Measurements from ENCODE around the gene TDRD10. TPM values are rescaled to one million over a fixed set of nuclear protein-coding genes. Genes with fewer than 3 reads are reported as not detected.

TDRD10 gene
- total RNA-seq, 1 donor from 2014 or later: 2.6 TPM

DNA sequence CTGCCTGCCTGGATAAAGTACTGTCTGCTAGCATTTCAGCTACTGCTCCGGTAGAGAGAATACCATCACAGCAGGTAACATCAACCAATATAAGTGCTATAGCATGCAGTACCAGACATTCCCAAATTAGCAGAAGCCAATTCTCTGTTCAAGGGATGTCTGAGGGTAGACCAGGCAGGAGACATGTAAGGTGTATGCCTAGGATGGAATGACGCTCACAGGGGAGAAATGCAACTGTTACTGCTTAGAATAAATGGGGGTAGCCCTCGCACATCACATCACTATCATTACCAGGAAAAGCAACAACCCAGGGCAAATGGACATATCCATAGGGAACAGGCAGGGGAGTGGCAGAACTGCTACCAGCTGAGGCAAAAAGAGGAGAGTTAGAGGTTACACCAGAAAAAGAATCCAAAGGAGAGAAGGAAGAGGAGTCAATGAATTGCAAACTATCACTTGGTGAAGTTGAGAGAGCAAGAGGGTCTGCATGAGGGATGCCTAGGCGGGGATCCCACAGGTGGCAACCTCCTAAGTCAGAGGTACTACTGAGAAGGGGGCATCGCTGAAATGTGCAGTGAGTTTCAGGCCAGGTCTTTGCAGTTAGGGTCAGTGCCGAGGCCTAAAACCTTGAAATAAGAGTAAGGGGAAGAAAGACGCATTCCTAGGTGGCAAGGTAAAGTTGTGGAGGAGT lies 55.4 kb downstream of the TDRD10 start:
- peaks cover 34% of the 10 kb centered on the region for H3K36me3 ChIP-seq
- intact Hi-C loops (cut with micrococcal nuclease): no loop called here
- H3K4me1 ChIP-seq: peaks cover 54% of the 10 kb centered on the region
- H3K9me3 ChIP-seq (replicated peaks): no peaks in the 10 kb centered on the region
- H3K27ac ChIP-seq (replicated peaks): peak overlapping the region; percentile 96
- no peak for TF ChIP-seq CTCF (IDR thresholded peaks at IDR 0.05; ENCODE audit: borderline replicate concordance)
- no peak for DNase-seq
- no peaks in the 10 kb centered on the region for H3K27me3 ChIP-seq (ENCODE audit: low read depth)
- H3K4me3 ChIP-seq: peak overlapping the region; percentile 98

DNA sequence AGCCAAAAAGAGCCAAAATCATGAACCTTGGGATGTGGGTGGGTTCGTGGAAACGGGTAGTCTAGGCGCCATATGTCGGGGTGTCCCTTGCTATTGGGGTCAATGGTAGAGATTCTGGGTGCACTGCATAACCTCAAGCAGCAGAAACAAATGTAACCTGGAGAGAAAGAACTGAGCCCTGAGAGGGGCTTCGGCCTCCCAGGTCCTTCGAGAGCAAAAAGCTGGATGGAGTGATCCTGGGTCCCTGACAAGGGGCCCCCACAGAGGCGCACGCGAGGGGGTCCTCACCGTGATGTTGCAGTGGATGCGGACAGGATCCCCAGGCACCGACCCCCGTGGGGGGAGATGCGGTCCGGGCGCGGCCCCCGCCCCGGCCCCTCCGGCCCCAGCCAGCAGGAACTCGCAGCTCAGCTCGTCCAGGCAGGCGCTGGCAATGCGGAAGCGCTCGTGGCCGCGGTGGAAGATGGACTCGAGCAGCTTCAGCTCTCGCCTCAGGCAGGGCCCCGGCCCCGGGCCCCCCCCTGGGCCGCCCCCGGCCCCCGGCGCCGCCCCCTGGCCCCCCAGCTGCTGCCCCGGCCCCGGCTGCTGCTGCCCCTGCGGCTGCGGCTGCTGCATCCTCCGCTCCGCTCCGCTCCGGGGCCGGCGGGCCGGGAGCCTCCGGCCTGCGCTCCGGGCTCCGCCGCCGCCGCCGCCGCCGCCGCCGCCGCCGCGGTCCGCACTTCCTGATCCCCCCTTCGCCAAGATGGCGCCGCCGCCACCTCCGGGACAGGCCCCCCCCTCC lies 56.1 kb downstream of the TDRD10 start, which contains the start of gene UBE2Q1:
UBE2Q1 (minus strand) TSS at position 724 of the 781 bp plus-strand sequence; CDS start at position 615, 109 bp downstream.
- DNase-seq: peak; percentile 66
- H3K4me3 ChIP-seq: peak within 1 kb of the TSS; percentile 98
- TF ChIP-seq CTCF (IDR thresholded peaks at IDR 0.05; ENCODE audit: borderline replicate concordance): no peak
- H3K27ac ChIP-seq (replicated peaks): peak within 1 kb of the TSS; percentile 96
- H3K27me3 ChIP-seq (ENCODE audit: low read depth): no peaks in the 10 kb centered on the region
- no peaks in the 10 kb centered on the region for H3K9me3 ChIP-seq (replicated peaks)
- peaks cover 52% of the 10 kb centered on the region for H3K4me1 ChIP-seq
- H3K36me3 ChIP-seq: peaks cover 27% of the 10 kb centered on the region
- intact Hi-C loops (cut with micrococcal nuclease): no loop called here

DNA sequence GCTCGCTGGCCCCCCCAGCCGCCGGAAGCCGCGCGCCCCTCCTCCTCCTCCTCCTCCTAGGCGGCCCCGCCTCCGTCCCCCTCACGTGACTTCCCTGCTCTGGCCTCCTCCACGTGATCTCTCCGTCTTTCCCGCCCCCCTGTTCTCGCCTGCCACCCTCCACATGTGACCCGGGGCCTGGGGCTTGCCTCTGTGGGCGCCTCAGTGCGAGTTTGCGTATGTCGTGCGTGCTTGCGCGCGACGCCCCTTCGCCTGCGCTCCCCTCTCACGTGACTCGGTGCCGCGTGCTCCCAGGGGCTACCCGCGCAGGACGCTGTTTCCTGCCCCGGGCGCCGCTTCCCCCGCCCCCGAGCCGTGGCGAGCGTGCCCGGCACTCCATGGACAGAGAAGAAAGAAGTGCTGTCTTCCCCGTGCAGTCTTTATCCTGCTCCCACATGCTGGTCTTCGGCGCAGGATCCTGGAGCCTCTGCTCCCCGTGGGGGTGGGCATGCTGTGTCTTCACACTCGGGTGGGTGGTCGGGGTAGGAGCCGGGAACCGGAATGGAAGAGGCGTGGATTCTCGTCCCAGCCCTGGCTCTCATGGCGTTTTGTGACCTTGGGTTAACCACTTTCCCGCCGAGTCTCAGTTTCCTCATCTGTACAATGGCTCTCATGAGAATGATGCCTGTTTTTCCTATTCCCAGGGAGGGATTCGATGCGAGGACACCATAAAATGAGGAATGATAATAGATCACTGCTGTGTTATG lies 56.9 kb downstream of the TDRD10 start:
- Histone ChIP-seq H3K4me3 (peak overlapping the region; percentile 98), H3K9me3 (replicated peaks) (no peaks in the 10 kb centered on the region), H3K36me3 (peaks cover 19% of the 10 kb centered on the region), H3K4me1 (peaks cover 44% of the 10 kb centered on the region), H3K27ac (replicated peaks) (peak overlapping the region; percentile 96), H3K27me3 (ENCODE audit: low read depth) (no peaks in the 10 kb centered on the region)
- intact Hi-C loops (cut with micrococcal nuclease): no loop called here
- TF ChIP-seq CTCF (IDR thresholded peaks at IDR 0.05; ENCODE audit: borderline replicate concordance): no peak
- peak; percentile 99 for DNase-seq

DNA sequence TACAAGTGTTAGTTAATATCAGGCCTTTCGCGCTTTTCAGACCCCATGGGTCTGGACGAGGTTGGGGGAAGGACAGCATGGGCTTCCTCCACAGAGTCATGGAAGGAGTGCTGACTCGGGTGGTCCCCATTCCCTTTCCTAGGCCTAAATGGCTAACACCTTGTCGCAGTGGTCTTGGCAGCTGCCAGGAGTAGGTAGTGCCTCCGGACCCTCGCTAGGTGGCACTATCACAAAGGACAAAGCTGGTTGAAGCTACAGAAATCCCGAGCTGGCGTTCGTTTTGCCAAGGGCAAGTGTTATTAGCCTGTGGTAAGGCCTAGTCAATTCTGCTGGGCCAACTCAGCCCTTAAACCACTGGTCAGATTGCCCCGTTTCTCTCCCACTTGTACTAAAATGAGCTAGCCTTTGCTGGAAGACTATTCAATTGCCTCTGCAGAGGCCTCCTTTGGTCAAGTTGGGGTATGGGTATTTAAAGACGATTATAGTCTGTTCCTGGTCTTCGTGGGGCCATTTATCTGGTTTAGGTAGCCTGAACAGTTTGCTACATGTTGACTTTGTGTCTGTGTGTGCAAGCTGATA lies 57.5 kb downstream of the TDRD10 start:
- DNase-seq: peak; percentile 77
- intact Hi-C loops (cut with micrococcal nuclease): loop anchor here (10.0 kb wide), 1 partner anchor 205 kb away; no protein-coding TSS in a partner anchor
- Histone ChIP-seq H3K27ac (replicated peaks) (peak overlapping the region; percentile 96), H3K27me3 (ENCODE audit: low read depth) (no peaks in the 10 kb centered on the region), H3K4me3 (peak overlapping the region; percentile 98), H3K36me3 (peaks cover 13% of the 10 kb centered on the region), H3K9me3 (replicated peaks) (no peaks in the 10 kb centered on the region), H3K4me1 (peaks cover 40% of the 10 kb centered on the region)
- peak; percentile 95 for TF ChIP-seq CTCF (IDR thresholded peaks at IDR 0.05; ENCODE audit: borderline replicate concordance)

- no peak for DNase-seq
- H3K27me3 ChIP-seq (ENCODE audit: low read depth): peaks cover 36% of the 10 kb centered on the region
- no peak overlapping the region for H3K27ac ChIP-seq (replicated peaks)
- no peaks in the 10 kb centered on the region for H3K9me3 ChIP-seq (replicated peaks)
- no peaks in the 10 kb centered on the region for H3K36me3 ChIP-seq
- no peak overlapping the region for H3K4me3 ChIP-seq
- intact Hi-C loops (cut with micrococcal nuclease): loop anchor here (10.0 kb wide), 1 partner anchor 199 kb away; no protein-coding TSS in a partner anchor
- H3K4me1 ChIP-seq: peaks cover 12% of the 10 kb centered on the region
- TF ChIP-seq CTCF (IDR thresholded peaks at IDR 0.05; ENCODE audit: borderline replicate concordance): no peak
Observed at GRCh38 chr1:154565876-154566275, 63.9 kb downstream of the TDRD10 start.

Measured in left ventricle myocardium inferior (tissue), 1 donor.